IPS-20b (cell line): ENCODE measurements around the gene ACO1.

ENCODE experiments used
- H3K27ac ChIP-seq: one replicate; pipeline ENCODE4 v1.5.1; 2013; ENCODE audit warnings: low read length
- H3K27me3 ChIP-seq: 2 replicates; pipeline ENCODE4 v1.6.1; 2013; ENCODE audit warnings: mild to moderate bottlenecking, low read length, inconsistent platforms; ENCODE audit not compliant: insufficient read depth
- H3K36me3 ChIP-seq: 2 replicates; pipeline ENCODE4 v1.6.1; 2013; ENCODE audit warnings: low read depth, mild to moderate bottlenecking, inconsistent platforms, low read length, moderate library complexity; ENCODE audit not compliant: insufficient read depth
- H3K4me1 ChIP-seq: 2 replicates; pipeline ENCODE4 v1.6.1; 2013; ENCODE audit warnings: mild to moderate bottlenecking, control low read depth, inconsistent platforms, low read length, moderate library complexity; ENCODE audit not compliant: insufficient read depth
- H3K4me3 ChIP-seq: 2 replicates; pipeline ENCODE4 v1.5.1; 2013; ENCODE audit warnings: mild to moderate bottlenecking, low read length, inconsistent platforms
- H3K9ac ChIP-seq: 2 replicates; pipeline ENCODE4 v1.6.1; 2013; ENCODE audit warnings: low read depth, mild to moderate bottlenecking, inconsistent platforms, low read length, moderate library complexity
- H3K9me3 ChIP-seq: 2 replicates; pipeline ENCODE4 v1.6.1; 2013; ENCODE audit warnings: mild to moderate bottlenecking, low read depth, low read length, inconsistent platforms; ENCODE audit not compliant: insufficient read depth

ACO1 gene

GRCh38 chr9:32426278-32426939 is 42.0 kb downstream of the ACO1 start:
- Histone ChIP-seq H3K9ac (no peak overlapping the region), H3K4me3 (no peak overlapping the region), H3K27me3 (no peaks in the 10 kb centered on the region), H3K4me1 (no peaks in the 10 kb centered on the region), H3K9me3 (no peaks in the 10 kb centered on the region), H3K27ac (no peak overlapping the region), H3K36me3 (peaks cover 64% of the 10 kb centered on the region)

- H3K27ac ChIP-seq: no peak overlapping the region
- H3K4me1 ChIP-seq: no peaks in the 10 kb centered on the region
Observed at GRCh38 chr9:32427111-32427873, 42.8 kb downstream of the ACO1 start.

GRCh38 chr9:32430720-32431119 is 46.3 kb downstream of the ACO1 start:
- Histone ChIP-seq H3K4me3 (no peak overlapping the region), H3K36me3 (peaks cover 68% of the 10 kb centered on the region), H3K4me1 (no peaks in the 10 kb centered on the region), H3K9ac (no peak overlapping the region), H3K27ac (no peak overlapping the region), H3K9me3 (no peaks in the 10 kb centered on the region), H3K27me3 (no peaks in the 10 kb centered on the region)

More at GRCh38 chr9:32427111-32427873, 42.8 kb downstream of the ACO1 start:
- no peak overlapping the region for H3K4me3 ChIP-seq
- peaks cover 62% of the 10 kb centered on the region for H3K36me3 ChIP-seq
- H3K9ac ChIP-seq: no peak overlapping the region
- H3K27me3 ChIP-seq: no peaks in the 10 kb centered on the region
- no peaks in the 10 kb centered on the region for H3K9me3 ChIP-seq

GRCh38 chr9:32431196-32431595 is 46.8 kb downstream of the ACO1 start:
- H3K9me3 ChIP-seq: no peaks in the 10 kb centered on the region
- H3K36me3 ChIP-seq: peaks cover 68% of the 10 kb centered on the region
- no peak overlapping the region for H3K27ac ChIP-seq
- H3K27me3 ChIP-seq: no peaks in the 10 kb centered on the region
- no peak overlapping the region for H3K9ac ChIP-seq
- no peaks in the 10 kb centered on the region for H3K4me1 ChIP-seq
- H3K4me3 ChIP-seq: no peak overlapping the region

GRCh38 chr9:32431940-32432555 is 47.6 kb downstream of the ACO1 start:
- H3K27me3 ChIP-seq: no peaks in the 10 kb centered on the region

GRCh38 chr9:32434892-32435291 is 50.4 kb downstream of the ACO1 start:
- no peak overlapping the region for H3K9ac ChIP-seq
- no peaks in the 10 kb centered on the region for H3K4me1 ChIP-seq
- peaks cover 78% of the 10 kb centered on the region for H3K36me3 ChIP-seq
- no peaks in the 10 kb centered on the region for H3K27me3 ChIP-seq
- H3K4me3 ChIP-seq: no peak overlapping the region
- H3K27ac ChIP-seq: no peak overlapping the region
- H3K9me3 ChIP-seq: no peaks in the 10 kb centered on the region

More at GRCh38 chr9:32431940-32432555, 47.6 kb downstream of the ACO1 start:
- Histone ChIP-seq H3K36me3 (peaks cover 70% of the 10 kb centered on the region), H3K4me1 (no peaks in the 10 kb centered on the region), H3K9me3 (no peaks in the 10 kb centered on the region), H3K9ac (no peak overlapping the region), H3K4me3 (no peak overlapping the region), H3K27ac (no peak overlapping the region)

GRCh38 chr9:32441678-32442077 is 57.2 kb downstream of the ACO1 start:
- no peak overlapping the region for H3K27ac ChIP-seq
- H3K4me3 ChIP-seq: no peak overlapping the region
- H3K4me1 ChIP-seq: no peaks in the 10 kb centered on the region
- no peaks in the 10 kb centered on the region for H3K27me3 ChIP-seq
- no peak overlapping the region for H3K9ac ChIP-seq
- no peaks in the 10 kb centered on the region for H3K9me3 ChIP-seq
- H3K36me3 ChIP-seq: peaks cover 49% of the 10 kb centered on the region

- H3K4me3 ChIP-seq: no peak overlapping the region
- H3K9me3 ChIP-seq: no peaks in the 10 kb centered on the region
- H3K27ac ChIP-seq: no peak overlapping the region
- no peaks in the 10 kb centered on the region for H3K4me1 ChIP-seq
- peaks cover 42% of the 10 kb centered on the region for H3K36me3 ChIP-seq
- H3K27me3 ChIP-seq: no peaks in the 10 kb centered on the region
- H3K9ac ChIP-seq: no peak overlapping the region
Observed at GRCh38 chr9:32442433-32442832, 58.0 kb downstream of the ACO1 start.

GRCh38 chr9:32449969-32450368 is 65.5 kb downstream of the ACO1 start:
- no peak overlapping the region for H3K27ac ChIP-seq
- H3K4me1 ChIP-seq: no peaks in the 10 kb centered on the region
- peaks cover 48% of the 10 kb centered on the region for H3K36me3 ChIP-seq

GRCh38 chr9:32454280-32454679 is 69.8 kb downstream of the ACO1 start:
- Histone ChIP-seq H3K27me3 (no peaks in the 10 kb centered on the region), H3K9ac (no peak overlapping the region), H3K4me1 (peaks cover 4% of the 10 kb centered on the region; the same call in 1 of the 2 replicates), H3K9me3 (no peaks in the 10 kb centered on the region), H3K36me3 (peaks cover 53% of the 10 kb centered on the region), H3K27ac (no peak overlapping the region), H3K4me3 (no peak overlapping the region)

More at GRCh38 chr9:32449969-32450368, 65.5 kb downstream of the ACO1 start:
- H3K27me3 ChIP-seq: no peaks in the 10 kb centered on the region
- H3K4me3 ChIP-seq: no peak overlapping the region
- no peak overlapping the region for H3K9ac ChIP-seq
- H3K9me3 ChIP-seq: no peaks in the 10 kb centered on the region

GRCh38 chr9:32455738-32456137 is 71.3 kb downstream of the ACO1 start:
- Histone ChIP-seq H3K27me3 (no peaks in the 10 kb centered on the region), H3K9me3 (no peaks in the 10 kb centered on the region), H3K9ac (no peak overlapping the region), H3K4me3 (no peak overlapping the region), H3K4me1 (peaks cover 4% of the 10 kb centered on the region; the same call in 1 of the 2 replicates), H3K36me3 (peaks cover 44% of the 10 kb centered on the region), H3K27ac (no peak overlapping the region)
